Activated CD4-positive, alpha-beta T cell treated with anti-CD3 and anti-CD28 coated beads for 36 hours (primary cell): ENCODE data around the gene WFDC1. TPM values are rescaled to one million over a fixed set of nuclear protein-coding genes. Genes with fewer than 3 reads are reported as not detected.

ENCODE experiments used
- ATAC-seq: fragments of 200-7000 bp; cut with Tn5 transposase; one replicate; pipeline ENCODE4 v1.10.0; 2021; ENCODE audit warnings: mild to moderate bottlenecking, moderate library complexity
- CTCF ChIA-PET: fragments of 350-600 bp; sonication (Branson Sonifier 250); formaldehyde crosslinking; loops from one replicate; lab custom pipeline; 2021; ENCODE audit warnings: antibody characterized with exemption; lab: Charles Lee
- POLR2A ChIA-PET: fragments of 350-600 bp; sonication (Branson Sonifier 250); formaldehyde crosslinking; loops from one replicate; lab custom pipeline; 2021; ENCODE audit warnings: antibody characterized with exemption, inconsistent platforms; lab: Charles Lee
- DNase-seq: peaks from one replicate; pipeline ENCODE4 v3.0.0-alpha.2; 2020
- H3K27ac Mint-ChIP-seq: one replicate; pipeline ENCODE4 v1.8.0; 2021; ENCODE audit warnings: mixed read lengths
- H3K27me3 Mint-ChIP-seq: one replicate; pipeline ENCODE4 v1.8.0; 2021; ENCODE audit warnings: mixed read lengths
- H3K36me3 Mint-ChIP-seq: one replicate; pipeline ENCODE4 v1.8.0; 2021; ENCODE audit warnings: low read depth, mixed read lengths
- H3K4me1 Mint-ChIP-seq: one replicate; pipeline ENCODE4 v1.8.0; 2021; ENCODE audit warnings: mixed read lengths
- H3K4me3 Mint-ChIP-seq: one replicate; pipeline ENCODE4 v1.8.0; 2021; ENCODE audit warnings: mild to moderate bottlenecking, moderate library complexity, mixed read lengths
- H3K9me3 Mint-ChIP-seq: one replicate; pipeline ENCODE4 v1.8.0; 2021; ENCODE audit warnings: low read depth, mixed read lengths
- intact Hi-C, 2 experiments: fragments of 100-400 bp; cut with DNase I in 1 of 2; cut with micrococcal nuclease in 1 of 2; formaldehyde crosslinking; loops; one replicate each; pipeline versions ENCODE4 v1.14.2 to v1.15.1; 2022 to 2024; cut with DNase I, micrococcal nuclease
- total RNA-seq, 2 experiments: library from RNA; stranded (reverse); gene quantifications; one replicate each; pipeline ENCODE4 v1.2.3, GENCODE V29; 2021

The WFDC1 gene
- total RNA-seq, 2 experiments from 2014 or later, result not detected

GRCh38 chr16:84347161-84347560 lies 52.5 kb downstream of the WFDC1 start:
- ChIA-PET CTCF (no interaction called here), POLR2A (no interaction called here)
- no peaks in the 10 kb centered on the region for H3K4me1 Mint-ChIP-seq
- DNase-seq, result no peak
- no peak overlapping the region for H3K27ac Mint-ChIP-seq
- H3K9me3 Mint-ChIP-seq, result no peaks in the 10 kb centered on the region
- H3K4me3 Mint-ChIP-seq, result no peak overlapping the region
- ATAC-seq, result no peak
- intact Hi-C loops, result no loop called here
- H3K27me3 Mint-ChIP-seq, result no peaks in the 10 kb centered on the region
- no peaks in the 10 kb centered on the region for H3K36me3 Mint-ChIP-seq

DNA sequence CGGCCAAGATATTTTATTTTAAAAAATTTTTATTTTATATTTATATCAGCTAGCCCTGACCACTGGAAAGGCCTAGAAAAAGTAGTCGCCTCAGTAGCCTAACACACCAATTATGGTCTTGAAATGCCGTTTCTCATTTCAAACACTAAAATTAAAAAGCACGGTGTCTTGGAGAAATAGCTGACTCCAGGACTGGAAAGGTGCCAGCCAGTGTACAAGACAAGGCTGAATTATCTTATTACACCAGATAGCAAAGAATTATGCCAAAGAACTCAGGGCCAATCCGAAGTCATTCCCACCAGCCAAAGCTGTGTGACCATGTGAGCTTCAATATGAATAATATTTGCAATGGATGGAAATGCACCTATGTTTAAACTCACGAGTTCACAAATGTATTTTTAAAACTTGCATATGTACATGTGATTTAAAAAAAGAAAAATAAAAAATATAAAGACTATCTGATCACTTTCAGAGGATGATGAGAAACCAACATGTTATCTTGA lies 53.8 kb downstream of the WFDC1 start:
- ATAC-seq, result no peak
- Mint-ChIP-seq H3K36me3 (no peaks in the 10 kb centered on the region), H3K4me3 (no peak overlapping the region), H3K4me1 (no peaks in the 10 kb centered on the region), H3K27ac (no peak overlapping the region), H3K27me3 (no peaks in the 10 kb centered on the region), H3K9me3 (no peaks in the 10 kb centered on the region)
- intact Hi-C loops, result no loop called here
- no peak for DNase-seq
- ChIA-PET CTCF (no interaction called here), POLR2A (interaction anchor here (0.8 kb wide), 1 partner anchor 41 kb away, joined by 3 read pairs; no protein-coding TSS in a partner anchor)

- intact Hi-C loops, result no loop called here
- Mint-ChIP-seq H3K27me3 (no peaks in the 10 kb centered on the region), H3K9me3 (no peaks in the 10 kb centered on the region), H3K4me3 (no peak overlapping the region), H3K4me1 (no peaks in the 10 kb centered on the region), H3K27ac (no peak overlapping the region), H3K36me3 (no peaks in the 10 kb centered on the region)
- ChIA-PET POLR2A (no interaction called here), CTCF (no interaction called here)
- DNase-seq, result no peak
- ATAC-seq, result no peak
These were observed 55.4 kb downstream of the WFDC1 start for GRCh38 chr16:84349862-84350684.

DNA sequence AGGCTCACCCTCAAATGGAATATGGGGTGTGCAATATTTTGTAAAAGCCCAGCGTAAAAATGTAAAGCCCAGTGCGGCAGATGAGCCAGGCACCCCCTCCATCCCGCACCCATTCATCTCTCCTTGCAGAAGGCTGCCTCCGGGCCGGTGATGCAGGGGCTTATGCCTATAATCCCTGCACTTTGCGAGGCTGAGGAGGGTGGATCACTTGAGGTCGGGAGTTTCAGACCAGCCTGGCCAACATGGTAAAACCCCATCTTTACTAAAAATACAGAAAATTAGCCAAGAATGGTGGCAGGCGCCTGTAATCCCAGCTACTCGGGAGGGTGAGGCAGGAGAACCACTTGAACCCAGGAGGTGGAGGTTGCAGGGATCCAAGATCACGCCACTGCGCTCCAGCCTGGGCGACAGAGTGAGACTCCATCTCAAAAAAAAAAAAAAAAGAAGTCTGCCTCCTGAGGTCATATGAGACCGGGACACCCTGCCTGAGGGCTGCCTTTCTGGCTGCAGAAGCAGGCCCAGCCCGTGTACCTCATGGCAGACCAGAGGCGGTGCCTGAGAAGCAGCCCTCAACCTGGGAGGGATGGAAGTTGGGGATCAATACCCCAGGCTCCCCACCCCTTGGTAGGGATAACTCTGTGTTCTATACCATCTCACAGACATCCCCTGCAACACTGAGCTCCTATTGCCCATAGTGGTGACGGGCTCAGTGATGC lies 56.2 kb downstream of the WFDC1 start:
- Mint-ChIP-seq H3K4me1 (no peaks in the 10 kb centered on the region), H3K36me3 (no peaks in the 10 kb centered on the region), H3K27ac (no peak overlapping the region), H3K27me3 (no peaks in the 10 kb centered on the region), H3K9me3 (no peaks in the 10 kb centered on the region), H3K4me3 (no peak overlapping the region)
- ATAC-seq (no peak), DNase-seq (no peak)
- ChIA-PET CTCF (interaction anchor here (0.8 kb wide), 1 partner anchor 38 kb away, joined by 3 read pairs; no protein-coding TSS in a partner anchor), POLR2A (interaction anchor here (0.6 kb wide), 1 partner anchor 460 kb away, joined by 3 read pairs; no protein-coding TSS in a partner anchor)
- intact Hi-C loops, result no loop called here

GRCh38 chr16:84351630-84352029 lies 57.0 kb downstream of the WFDC1 start:
- Mint-ChIP-seq H3K27ac (no peak overlapping the region), H3K9me3 (no peaks in the 10 kb centered on the region), H3K27me3 (no peaks in the 10 kb centered on the region), H3K4me1 (no peaks in the 10 kb centered on the region), H3K4me3 (no peak overlapping the region), H3K36me3 (no peaks in the 10 kb centered on the region)
- intact Hi-C loops, result no loop called here
- ChIA-PET POLR2A (no interaction called here), CTCF (interaction anchor here (0.8 kb wide), 1 partner anchor 38 kb away, joined by 3 read pairs; no protein-coding TSS in a partner anchor)
- ATAC-seq (no peak), DNase-seq (no peak)

DNA sequence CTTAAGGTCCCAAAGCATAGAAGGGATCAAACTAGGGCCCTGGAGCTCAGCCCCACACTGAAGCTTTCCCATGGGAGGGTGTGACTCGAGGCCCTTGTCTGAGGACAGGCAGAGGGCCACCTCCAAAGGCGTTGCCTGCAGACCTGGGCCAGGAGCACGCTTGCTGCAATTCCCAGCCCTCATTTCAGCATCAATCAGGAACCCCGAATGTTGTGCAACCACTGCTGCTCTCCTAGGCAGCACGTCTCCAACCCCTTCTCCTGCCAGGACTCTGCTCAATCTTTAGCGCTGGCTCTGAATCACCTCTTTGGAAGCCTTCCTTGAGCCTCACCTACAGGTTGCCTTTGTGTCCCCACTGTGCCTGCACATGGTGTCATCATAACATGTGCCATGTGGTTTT lies 59.6 kb downstream of the WFDC1 start:
- Mint-ChIP-seq H3K36me3 (no peaks in the 10 kb centered on the region), H3K4me3 (no peak overlapping the region), H3K27me3 (no peaks in the 10 kb centered on the region), H3K27ac (no peak overlapping the region), H3K4me1 (peaks cover 10% of the 10 kb centered on the region), H3K9me3 (no peaks in the 10 kb centered on the region)
- DNase-seq, result no peak
- ChIA-PET CTCF (no interaction called here), POLR2A (interaction anchor here (0.6 kb wide), 1 partner anchor 166 kb away, joined by 7 read pairs; no protein-coding TSS in a partner anchor)
- no peak for ATAC-seq
- intact Hi-C loops, result no loop called here

- ATAC-seq, result no peak
- intact Hi-C loops, result no loop called here
- no peak for DNase-seq
- CTCF ChIA-PET, result no interaction called here
- Mint-ChIP-seq H3K9me3 (no peaks in the 10 kb centered on the region), H3K4me3 (no peak overlapping the region), H3K36me3 (no peaks in the 10 kb centered on the region), H3K4me1 (peaks cover 18% of the 10 kb centered on the region), H3K27me3 (no peaks in the 10 kb centered on the region), H3K27ac (no peak overlapping the region)
- POLR2A ChIA-PET, result no interaction called here
These were observed 60.5 kb downstream of the WFDC1 start for GRCh38 chr16:84355149-84355548.

- ATAC-seq (no peak), DNase-seq (no peak)
- peaks cover 28% of the 10 kb centered on the region for H3K4me1 Mint-ChIP-seq
- POLR2A ChIA-PET, result no interaction called here
- H3K9me3 Mint-ChIP-seq, result no peaks in the 10 kb centered on the region
- H3K27ac Mint-ChIP-seq, result no peak overlapping the region
- H3K27me3 Mint-ChIP-seq, result no peaks in the 10 kb centered on the region
- intact Hi-C loops, result no loop called here
- no peak overlapping the region for H3K4me3 Mint-ChIP-seq
- CTCF ChIA-PET, result no interaction called here
- H3K36me3 Mint-ChIP-seq, result no peaks in the 10 kb centered on the region
These were observed 61.5 kb downstream of the WFDC1 start for GRCh38 chr16:84356176-84356575.

DNA sequence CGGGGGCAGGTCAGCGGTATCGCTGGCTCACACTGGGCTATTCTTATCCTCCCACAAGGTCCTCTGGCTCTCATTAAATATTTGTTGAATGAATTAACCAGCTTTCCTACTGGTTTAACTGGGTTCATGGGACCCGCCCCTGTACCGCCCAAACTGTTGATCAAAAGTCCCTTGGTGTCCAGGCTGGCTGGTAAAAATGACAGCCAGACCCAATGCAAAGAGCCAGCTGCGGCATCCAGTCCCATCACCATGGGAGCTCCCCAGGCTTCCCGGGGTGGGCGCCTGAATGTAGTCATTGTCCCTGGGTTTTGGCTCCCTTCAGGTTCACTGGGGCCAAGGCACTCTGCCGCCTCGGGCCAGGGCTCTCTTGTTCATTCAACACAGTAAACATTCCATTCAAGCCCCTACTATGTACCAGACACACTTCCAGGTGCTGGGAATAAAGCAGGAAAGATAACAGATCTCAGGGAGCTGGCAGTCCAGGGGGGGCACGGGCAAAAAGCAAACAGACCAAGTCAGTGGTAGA lies 62.0 kb downstream of the WFDC1 start:
- POLR2A ChIA-PET, result no interaction called here
- CTCF ChIA-PET, result no interaction called here

GRCh38 chr16:84357191-84357651 lies 62.5 kb downstream of the WFDC1 start:
- Mint-ChIP-seq H3K9me3 (no peaks in the 10 kb centered on the region), H3K27ac (no peak overlapping the region), H3K36me3 (no peaks in the 10 kb centered on the region), H3K4me3 (no peak overlapping the region), H3K27me3 (no peaks in the 10 kb centered on the region), H3K4me1 (peaks cover 28% of the 10 kb centered on the region)
- ATAC-seq (peak; percentile 63), DNase-seq (peak; percentile 56)
- intact Hi-C loops, result no loop called here
- CTCF ChIA-PET, result no interaction called here
- POLR2A ChIA-PET, result no interaction called here

More for the DNA sequence above, 62.0 kb downstream of the WFDC1 start:
- Mint-ChIP-seq H3K36me3 (no peaks in the 10 kb centered on the region), H3K27me3 (no peaks in the 10 kb centered on the region), H3K4me3 (no peak overlapping the region), H3K4me1 (peaks cover 28% of the 10 kb centered on the region), H3K9me3 (no peaks in the 10 kb centered on the region), H3K27ac (no peak overlapping the region)
- no peak for ATAC-seq
- intact Hi-C loops, result no loop called here
- DNase-seq, result no peak

DNA sequence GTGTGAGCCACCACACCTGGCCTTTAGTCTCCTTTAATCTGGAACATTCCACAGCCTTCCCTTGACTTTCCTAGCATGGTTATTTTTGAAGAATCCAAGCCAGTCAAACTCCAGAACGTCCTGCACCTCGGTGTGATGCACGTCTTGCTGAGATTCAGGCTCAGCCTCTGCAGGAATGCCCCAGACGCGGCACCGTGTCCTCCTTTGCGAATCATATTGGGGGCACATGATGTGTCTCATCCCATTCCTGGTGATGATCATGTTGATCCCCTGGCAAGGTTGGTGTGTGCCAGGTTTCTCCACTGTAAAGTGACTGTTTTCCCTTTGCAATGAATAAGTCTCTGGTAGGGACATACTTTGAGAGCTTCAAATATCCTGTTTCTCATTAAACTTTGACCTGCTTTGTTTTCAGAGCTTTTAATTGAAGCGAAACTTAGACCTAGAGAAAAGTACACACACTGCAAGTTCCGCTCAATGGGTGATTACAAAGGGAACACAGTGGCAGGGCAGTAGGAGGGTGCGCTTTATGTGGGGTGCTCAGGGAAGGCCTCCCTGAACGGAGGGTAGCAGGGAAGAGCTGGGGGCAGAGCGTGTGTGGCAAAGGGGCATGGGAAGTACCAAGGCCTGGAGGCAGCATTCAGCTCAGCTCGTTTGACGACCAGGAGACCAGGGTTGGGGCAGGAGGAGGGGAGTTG lies 64.1 kb downstream of the WFDC1 start:
- Mint-ChIP-seq H3K27ac (peak overlapping the region; percentile 2), H3K4me1 (peaks cover 28% of the 10 kb centered on the region), H3K27me3 (no peaks in the 10 kb centered on the region), H3K36me3 (no peaks in the 10 kb centered on the region), H3K4me3 (no peak overlapping the region), H3K9me3 (no peaks in the 10 kb centered on the region)
- POLR2A ChIA-PET, result no interaction called here
- DNase-seq, result no peak
- no peak for ATAC-seq
- CTCF ChIA-PET, result interaction anchor here (0.6 to 0.8 kb wide), 4 partner anchors 77 to 367 kb away, joined by 3 read pairs; no protein-coding TSS in a partner anchor
- intact Hi-C loops, result no loop called here
